Left ventricle myocardium inferior (tissue), 1 donor: ENCODE data around the gene KRTAP10-4. TPM values are rescaled to one million over a fixed set of nuclear protein-coding genes. Genes with fewer than 3 reads are reported as not detected.

Source experiments
- DNase-seq: peaks from one replicate; pipeline ENCODE4 v3.0.0-alpha.2; 2020
- H3K27ac ChIP-seq: fragments of 200-600 bp; replicated peaks from 2 replicates; pipeline ENCODE4 v1.8.0; 2021
- H3K27me3 ChIP-seq: fragments of 200-600 bp; 2 replicates; pipeline ENCODE4 v1.8.0; 2021; ENCODE audit warnings: low read depth
- H3K36me3 ChIP-seq: fragments of 200-600 bp; 2 replicates; pipeline ENCODE4 v1.8.0; 2021
- H3K4me1 ChIP-seq: fragments of 200-600 bp; 2 replicates; pipeline ENCODE4 v1.8.0; 2021
- H3K4me3 ChIP-seq: fragments of 200-600 bp; 2 replicates; pipeline ENCODE4 v1.8.0; 2021; ENCODE audit warnings: mild to moderate bottlenecking, moderate library complexity
- H3K9me3 ChIP-seq: fragments of 200-600 bp; replicated peaks from 2 replicates; pipeline ENCODE4 v1.8.0; 2021
- intact Hi-C: fragments of 100-400 bp; cut with micrococcal nuclease; formaldehyde crosslinking; loops from one replicate; pipeline ENCODE4 v1.11.0; 2022
- total RNA-seq: library from RNA; stranded (reverse); fragmentation: NEBNext Ultra II Directional; extraction: Animal tissue kit (Norgen Biotek cat#: 25700); gene quantifications from one replicate; pipeline ENCODE4 v1.2.1, GENCODE V29; 2021
- TF ChIP-seq, protein P1 (sequence below): fragments of 200-600 bp; IDR thresholded peaks from 2 replicates; pipeline ENCODE4 v1.8.0; 2021; ENCODE audit warnings: antibody characterized with exemption, mild to moderate bottlenecking, borderline replicate concordance
- donor health status: DM: no; HTN: yes; CAD: no; lungs with severe emphysema.

The KRTAP10-4 gene
- total RNA-seq, 1 donor from 2014 or later: not detected

DNA sequence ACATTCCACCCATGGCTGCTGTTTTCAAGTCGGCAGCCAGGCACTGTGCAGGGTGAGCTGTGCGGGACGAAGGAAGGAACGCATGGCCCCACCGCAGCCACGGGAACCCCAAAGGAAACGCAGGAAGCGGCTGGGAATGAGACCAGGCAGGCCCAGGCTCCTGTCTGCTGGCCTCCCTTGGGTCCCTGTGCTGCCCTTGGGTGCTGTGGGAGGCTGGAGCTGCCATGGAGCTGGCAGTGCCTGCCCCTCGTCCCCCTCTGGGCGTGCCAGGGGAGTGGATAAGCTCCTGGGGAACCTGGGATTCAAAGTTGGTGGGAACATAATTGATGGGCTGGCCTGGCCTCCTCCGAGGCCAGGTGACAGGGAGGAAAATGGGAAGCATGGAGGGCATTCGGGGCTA, 5.3 kb upstream of the KRTAP10-4 start:
- Histone ChIP-seq H3K36me3 (no peaks in the 10 kb centered on the region), H3K27ac (no peak overlapping the region)
- intact Hi-C loops: no loop called here

DNA sequence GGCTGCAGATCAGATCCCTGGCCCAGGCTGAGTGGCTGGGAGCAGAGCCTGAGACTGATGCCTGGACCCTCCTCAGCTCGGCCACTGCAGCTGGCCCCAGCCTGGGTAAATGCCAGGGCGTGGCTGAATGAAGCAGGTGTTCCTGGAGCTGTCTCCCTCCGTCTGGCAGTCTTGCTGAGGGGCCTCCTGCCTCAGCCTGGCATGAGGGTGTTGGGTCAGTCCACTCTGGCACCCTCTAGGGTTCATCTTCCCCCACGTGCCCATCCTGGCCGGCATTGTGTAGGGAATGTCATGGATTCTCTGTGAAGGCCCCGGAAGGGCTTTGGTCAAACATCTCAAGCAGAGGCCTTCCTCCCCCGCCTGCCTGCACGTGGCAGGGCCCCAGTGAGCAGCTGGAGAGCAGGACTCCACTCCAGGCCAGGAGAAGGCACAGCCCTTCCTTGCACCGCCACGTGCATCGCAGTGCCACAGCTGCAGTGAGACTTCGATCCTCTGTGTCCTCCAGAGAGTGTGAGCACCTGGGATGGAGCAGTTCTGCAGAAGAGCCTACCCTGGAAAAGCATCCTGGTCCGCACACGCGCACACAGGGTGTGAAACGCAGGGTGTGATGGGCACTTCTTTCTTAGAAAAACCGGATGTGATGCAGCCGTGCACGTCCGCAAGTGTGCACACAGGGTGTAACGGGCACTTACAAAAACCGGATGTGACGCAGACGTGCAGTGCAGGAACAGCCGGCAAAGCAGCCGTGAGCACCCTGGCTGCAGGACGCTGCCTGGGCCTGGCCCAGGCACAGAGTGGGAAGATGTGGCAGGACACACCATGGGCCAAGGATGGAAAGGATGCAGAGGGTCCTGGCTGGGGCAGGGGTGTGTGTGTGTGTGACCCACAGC, 4.6 kb upstream of the KRTAP10-4 start:
- no peak for DNase-seq
- intact Hi-C loops: no loop called here
- H3K4me3 ChIP-seq: no peak overlapping the region
- TF ChIP-seq, protein P1, sequence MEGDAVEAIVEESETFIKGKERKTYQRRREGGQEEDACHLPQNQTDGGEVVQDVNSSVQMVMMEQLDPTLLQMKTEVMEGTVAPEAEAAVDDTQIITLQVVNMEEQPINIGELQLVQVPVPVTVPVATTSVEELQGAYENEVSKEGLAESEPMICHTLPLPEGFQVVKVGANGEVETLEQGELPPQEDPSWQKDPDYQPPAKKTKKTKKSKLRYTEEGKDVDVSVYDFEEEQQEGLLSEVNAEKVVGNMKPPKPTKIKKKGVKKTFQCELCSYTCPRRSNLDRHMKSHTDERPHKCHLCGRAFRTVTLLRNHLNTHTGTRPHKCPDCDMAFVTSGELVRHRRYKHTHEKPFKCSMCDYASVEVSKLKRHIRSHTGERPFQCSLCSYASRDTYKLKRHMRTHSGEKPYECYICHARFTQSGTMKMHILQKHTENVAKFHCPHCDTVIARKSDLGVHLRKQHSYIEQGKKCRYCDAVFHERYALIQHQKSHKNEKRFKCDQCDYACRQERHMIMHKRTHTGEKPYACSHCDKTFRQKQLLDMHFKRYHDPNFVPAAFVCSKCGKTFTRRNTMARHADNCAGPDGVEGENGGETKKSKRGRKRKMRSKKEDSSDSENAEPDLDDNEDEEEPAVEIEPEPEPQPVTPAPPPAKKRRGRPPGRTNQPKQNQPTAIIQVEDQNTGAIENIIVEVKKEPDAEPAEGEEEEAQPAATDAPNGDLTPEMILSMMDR: no peak
- peaks cover 19% of the 10 kb centered on the region for H3K27me3 ChIP-seq
- no peaks in the 10 kb centered on the region for H3K36me3 ChIP-seq
- no peak overlapping the region for H3K27ac ChIP-seq
- peaks cover 26% of the 10 kb centered on the region for H3K9me3 ChIP-seq
- no peaks in the 10 kb centered on the region for H3K4me1 ChIP-seq

More for the DNA sequence above, 5.3 kb upstream of the KRTAP10-4 start:
- TF ChIP-seq, protein P1: no peak
- Histone ChIP-seq H3K9me3 (peaks cover 31% of the 10 kb centered on the region), H3K4me1 (no peaks in the 10 kb centered on the region), H3K27me3 (peaks cover 16% of the 10 kb centered on the region), H3K4me3 (no peak overlapping the region)
- no peak for DNase-seq

DNA sequence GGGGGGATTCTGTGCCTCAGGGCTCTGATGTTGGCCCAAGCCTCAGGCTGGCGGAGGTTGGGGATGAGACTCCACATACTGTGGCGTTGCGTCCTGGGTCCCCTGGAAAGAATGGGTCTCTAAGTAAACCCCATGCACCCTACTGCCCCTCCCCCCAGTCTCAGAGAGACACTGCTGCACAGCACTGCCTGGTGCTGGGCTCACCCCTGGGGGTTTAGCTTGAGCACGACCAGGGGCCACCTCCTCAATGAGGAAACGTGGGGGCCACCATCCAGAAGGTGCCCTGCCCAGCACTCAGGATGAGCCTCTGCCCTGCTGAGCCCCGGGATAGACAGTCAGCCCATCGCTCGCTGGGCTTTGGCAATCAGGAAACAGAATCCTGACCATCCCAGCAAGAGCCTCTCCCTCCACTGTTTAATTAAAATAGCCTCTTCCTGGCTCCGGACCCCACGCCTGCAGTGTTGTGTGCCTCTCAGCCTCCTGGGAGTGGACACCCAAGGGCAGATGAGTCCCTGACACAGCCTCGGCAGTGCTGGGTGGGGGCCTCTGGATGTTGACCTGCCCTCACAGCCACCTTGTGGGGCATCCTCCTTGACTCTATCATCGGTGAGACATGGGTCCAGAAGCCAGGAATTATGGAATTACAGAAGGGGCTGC, 3.5 kb upstream of the KRTAP10-4 start:
- Histone ChIP-seq H3K9me3 (peaks cover 21% of the 10 kb centered on the region), H3K4me1 (no peaks in the 10 kb centered on the region), H3K36me3 (no peaks in the 10 kb centered on the region), H3K27ac (no peak overlapping the region), H3K4me3 (no peak overlapping the region), H3K27me3 (peaks cover 27% of the 10 kb centered on the region)
- TF ChIP-seq, protein P1: no peak
- intact Hi-C loops: no loop called here
- no peak for DNase-seq

DNA sequence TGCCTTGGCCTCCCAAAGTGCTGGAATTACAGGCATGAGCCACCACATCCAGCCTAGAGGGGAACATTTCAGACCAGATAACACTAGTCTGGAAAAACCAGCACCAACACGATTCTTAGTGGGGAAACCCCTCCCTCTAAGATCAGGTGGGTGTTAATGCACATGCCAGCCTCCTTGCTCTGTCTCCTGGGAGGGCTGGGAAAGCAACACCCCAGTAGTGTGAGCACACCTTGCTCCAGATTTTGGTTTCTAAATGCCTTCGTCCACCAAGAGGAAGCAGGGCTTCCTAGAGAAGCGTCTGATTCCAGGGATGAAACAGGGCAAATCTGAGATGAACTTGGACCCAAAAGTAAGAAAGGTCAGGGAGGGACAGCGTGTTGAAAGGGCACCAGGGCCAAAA, 2.2 kb upstream of the KRTAP10-4 start:
- no peak for DNase-seq
- intact Hi-C loops: no loop called here
- no peak overlapping the region for H3K27ac ChIP-seq
- H3K27me3 ChIP-seq: peaks cover 30% of the 10 kb centered on the region
- H3K4me1 ChIP-seq: no peaks in the 10 kb centered on the region
- H3K4me3 ChIP-seq: no peak overlapping the region
- H3K9me3 ChIP-seq: peaks cover 27% of the 10 kb centered on the region
- H3K36me3 ChIP-seq: no peaks in the 10 kb centered on the region
- TF ChIP-seq, protein P1: no peak

DNA sequence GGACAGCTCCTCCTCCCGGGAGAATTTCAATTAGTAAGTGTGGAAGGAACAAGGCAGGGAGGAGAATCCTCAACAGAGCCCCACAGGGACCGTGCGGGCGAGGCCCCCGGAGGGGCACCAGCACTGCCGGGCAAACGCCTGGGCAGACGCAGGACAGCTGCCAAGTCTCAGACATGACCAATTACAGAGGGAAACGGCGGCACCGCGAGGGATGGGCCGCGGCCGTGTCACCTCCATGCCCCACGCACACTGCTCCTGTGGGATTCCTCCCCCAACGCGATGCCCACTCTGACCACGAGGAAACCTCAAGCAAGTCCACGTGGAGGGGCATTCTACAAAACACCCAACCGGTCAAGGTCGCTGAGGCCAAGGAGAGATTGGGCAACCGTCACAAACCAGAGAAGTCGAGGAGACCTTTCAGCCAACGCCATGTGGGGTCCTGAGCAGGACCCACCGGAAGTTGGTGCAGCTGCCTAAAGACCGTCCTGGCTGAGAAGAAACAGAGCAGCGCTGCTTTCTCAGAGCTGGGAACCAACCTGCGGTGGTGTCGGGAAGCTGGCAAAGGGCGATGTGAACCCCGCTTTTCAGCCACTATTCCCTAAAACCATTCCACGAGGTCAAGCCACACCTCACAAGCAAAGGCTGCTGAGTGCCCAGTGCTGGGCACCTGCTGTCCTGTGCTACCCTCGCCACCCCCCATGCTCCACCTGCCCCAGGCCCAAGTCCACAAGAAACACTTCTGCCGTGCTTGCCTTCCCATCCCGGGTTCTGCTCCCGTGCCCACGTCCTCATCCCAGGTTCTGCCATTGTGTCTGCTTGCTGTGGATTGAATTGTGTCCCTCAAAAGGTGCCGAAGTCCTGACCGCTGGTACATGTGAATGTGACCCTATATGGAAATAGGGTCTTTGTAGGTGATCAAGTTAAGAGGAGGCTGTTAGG, 1.4 kb upstream of the KRTAP10-4 start:
- Histone ChIP-seq H3K27ac (no peak overlapping the region), H3K27me3 (peaks cover 30% of the 10 kb centered on the region), H3K4me1 (no peaks in the 10 kb centered on the region), H3K4me3 (no peak overlapping the region), H3K9me3 (peaks cover 31% of the 10 kb centered on the region), H3K36me3 (no peaks in the 10 kb centered on the region)
- intact Hi-C loops: no loop called here
- TF ChIP-seq, protein P1: no peak
- DNase-seq: no peak
